Stimulated activated CD8-positive, alpha-beta memory T cell treated with anti-CD3 and anti-CD28 coated beads, Interleukin-12 subunit alpha, Interleukin-12 subunit beta, amount 100 ng/mL, for 24 hours (primary cell): ENCODE measurements around the gene CDCP1.
"Not testable (repeated sequence)": the region's sequence is repeated elsewhere in the genome, so short reads cannot be mapped to it uniquely, and the experiment has no call there.

Source experiments
- DNase-seq: peaks from one replicate; pipeline ENCODE4 v3.0.0-alpha.2; 2020; ENCODE audit errors: extremely low read depth

The CDCP1 gene

GRCh38 chr3:45084820-45085816 is 61.1 kb downstream of the CDCP1 start:
- no peak for DNase-seq

GRCh38 chr3:45084361-45084760 is 61.8 kb downstream of the CDCP1 start:
- DNase-seq: no peak

GRCh38 chr3:45083023-45083422 is 63.2 kb downstream of the CDCP1 start:
- DNase-seq: no peak

- DNase-seq: no peak
Measured at GRCh38 chr3:45082142-45082538, 64.0 kb downstream of the CDCP1 start.

DNA sequence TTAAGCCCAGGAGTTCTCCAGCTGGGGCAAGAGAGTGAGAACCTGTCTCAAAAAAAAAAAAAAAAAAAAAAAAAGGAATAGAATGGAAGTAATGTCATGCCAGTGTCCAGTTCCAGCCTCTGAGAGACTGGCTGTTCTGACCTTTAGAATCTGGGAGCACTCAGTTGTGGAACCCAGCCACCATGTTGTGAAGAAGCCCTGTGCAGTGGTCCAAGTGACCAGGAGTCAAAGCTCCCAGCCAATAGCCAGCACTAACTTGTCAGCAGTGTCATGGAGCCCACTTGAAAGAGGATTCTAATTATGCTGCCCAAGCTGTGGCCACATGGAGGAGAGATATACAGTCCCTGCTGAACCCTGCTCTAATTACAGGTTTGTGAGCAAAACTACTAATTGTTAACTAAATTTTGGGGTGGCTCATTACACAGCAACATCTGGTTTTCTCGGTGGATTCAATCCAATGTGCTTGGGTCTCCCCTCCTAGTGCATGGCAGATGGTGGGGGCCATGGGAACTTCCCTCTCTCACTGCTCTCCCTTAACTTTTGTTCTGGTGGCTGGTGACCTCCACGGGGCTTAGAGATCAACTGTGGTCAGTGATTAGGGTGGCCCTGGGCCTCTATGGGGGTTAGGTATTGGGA is 64.6 kb downstream of the CDCP1 start:
- DNase-seq: no peak

- DNase-seq: no peak
Measured at GRCh38 chr3:45080824-45081223, 65.4 kb downstream of the CDCP1 start.

DNA sequence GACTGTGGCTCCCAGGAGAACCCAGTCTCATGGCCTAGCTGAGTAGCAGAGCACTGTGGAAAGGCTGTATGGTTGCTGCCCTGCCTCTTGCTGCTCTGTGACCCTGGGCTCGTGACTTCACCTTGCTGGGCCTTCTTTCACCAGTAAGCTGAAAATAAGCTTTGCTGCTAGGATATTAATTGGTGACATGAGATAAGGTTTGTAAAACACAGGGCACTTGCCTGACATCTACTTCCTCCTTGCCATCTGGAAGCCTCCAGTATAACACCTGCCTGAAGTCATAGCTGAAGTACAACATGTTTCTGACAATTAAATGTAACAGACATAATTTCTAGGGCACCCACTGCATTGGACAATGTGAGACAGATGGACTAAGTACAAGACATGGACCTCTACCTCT is 66.5 kb downstream of the CDCP1 start:
- DNase-seq: no peak

GRCh38 chr3:45078910-45079522 is 67.2 kb downstream of the CDCP1 start:
- DNase-seq: no peak

DNA sequence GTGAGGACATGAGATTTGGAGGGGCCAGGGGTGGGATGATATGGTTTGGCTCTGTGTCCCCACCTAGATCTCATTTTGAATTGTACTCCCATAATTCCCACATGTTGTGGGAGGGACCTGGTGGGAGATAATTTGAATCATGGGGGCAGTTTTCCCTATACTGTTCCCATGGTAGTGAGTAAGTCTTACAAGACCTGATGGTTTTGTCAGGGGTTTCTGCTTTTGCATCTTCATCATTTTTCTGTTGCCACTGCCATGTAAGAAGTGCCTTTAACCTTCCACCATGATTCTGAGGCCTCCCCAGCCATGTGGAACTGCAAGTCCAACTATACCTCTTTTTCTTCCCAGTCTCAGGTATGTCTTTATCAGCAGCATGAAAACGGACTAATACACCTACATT is 67.9 kb downstream of the CDCP1 start:
- DNase-seq: not testable (repeated sequence)

DNA sequence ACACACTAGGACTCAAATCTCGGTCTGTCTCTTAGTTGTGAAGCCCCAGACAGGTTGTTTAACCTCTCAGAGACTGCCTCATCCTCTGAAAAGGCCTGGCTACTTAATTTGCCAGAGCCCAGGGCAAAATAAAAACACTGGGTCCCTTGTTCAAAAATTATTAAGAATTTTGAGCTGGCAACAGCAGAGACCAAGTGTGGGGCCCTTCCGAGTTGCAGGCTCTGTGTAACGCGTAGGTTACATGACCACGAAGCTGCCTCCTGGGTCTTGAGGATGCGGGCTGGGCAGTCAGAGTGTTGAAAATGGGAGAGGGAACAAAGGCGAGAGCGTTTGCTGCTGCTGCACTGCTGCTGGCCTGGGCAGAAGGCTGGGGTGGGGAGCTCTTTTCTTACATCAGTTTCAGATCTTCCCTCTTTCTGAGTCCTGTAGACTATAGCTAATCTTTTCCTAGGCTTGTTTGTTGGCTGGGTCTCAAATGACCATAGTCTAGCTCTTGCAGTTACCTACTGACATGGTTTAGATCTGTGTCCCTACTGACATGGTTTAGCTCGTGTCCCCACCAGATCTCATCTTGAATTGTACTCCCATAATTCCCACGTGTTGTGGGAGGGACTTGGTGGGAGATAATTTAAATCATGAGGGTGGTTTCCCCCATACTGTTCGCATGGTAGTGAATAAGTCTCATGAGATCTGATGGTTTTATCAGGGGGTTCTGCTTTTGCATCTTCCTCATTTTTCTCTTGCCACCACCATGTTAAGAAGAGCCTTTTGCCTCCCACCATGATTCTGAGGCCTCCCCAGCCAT is 70.2 kb downstream of the CDCP1 start:
- no peak for DNase-seq

DNA sequence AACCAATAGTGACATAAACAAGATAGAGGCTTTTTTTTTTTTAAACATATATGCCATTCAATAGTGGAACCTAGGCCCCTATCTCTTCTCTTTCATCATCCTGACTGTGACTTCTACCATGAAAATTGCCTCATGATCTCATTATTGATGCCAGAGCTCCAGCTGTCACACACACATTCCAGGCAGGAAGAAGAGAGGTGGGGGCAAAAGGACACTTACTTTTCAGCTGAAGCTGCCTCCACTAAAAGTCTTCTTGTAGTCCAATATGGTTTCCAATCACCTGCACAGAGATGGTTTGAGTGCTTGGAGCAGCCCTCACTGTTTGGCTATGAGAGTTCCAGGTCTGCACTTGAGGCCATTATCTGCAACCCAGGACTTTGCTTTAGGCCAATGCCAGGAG is 75.1 kb downstream of the CDCP1 start:
- DNase-seq: no peak

DNA sequence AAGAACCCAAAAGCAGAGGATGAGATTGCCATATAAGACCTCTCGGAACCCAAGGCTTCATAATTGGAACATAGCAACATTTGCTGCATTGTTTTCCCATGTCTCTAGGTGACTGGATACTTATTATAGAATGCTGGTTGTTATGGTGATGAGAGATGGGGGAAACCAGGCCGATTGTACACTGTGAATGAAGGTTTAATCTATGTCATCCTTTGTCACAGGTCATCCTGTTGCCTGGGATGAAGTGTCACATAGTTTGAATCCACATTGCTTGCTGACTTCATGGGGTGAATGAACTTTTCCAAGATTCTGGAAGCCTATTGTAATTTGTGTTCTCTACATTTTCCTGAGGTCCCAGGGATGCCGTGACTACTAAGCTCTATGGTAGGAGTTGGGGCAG is 78.2 kb downstream of the CDCP1 start:
- no peak for DNase-seq

DNA sequence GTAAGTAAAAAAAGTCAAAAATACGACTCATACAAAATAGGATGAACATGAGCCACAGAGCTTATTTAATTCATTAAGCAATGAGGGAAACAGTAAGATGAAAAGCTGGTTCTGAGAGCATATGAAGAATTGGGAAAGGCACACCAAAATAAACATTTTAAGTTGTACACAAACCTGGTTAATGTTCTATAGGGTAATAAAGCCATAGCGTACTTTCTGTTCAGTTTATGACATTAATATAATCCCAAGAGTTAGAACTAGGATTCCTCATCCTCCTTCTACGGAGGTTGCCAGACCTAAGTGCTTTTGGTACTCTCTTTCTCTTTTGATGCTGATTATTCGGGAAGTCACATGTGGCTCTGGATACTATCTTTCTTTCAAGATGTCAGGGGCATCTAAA is 78.7 kb downstream of the CDCP1 start:
- no peak for DNase-seq

- DNase-seq: no peak
Measured at GRCh38 chr3:45066109-45066801, 79.9 kb downstream of the CDCP1 start.

- DNase-seq: no peak
Measured at GRCh38 chr3:45065373-45065720, 80.8 kb downstream of the CDCP1 start.

DNA sequence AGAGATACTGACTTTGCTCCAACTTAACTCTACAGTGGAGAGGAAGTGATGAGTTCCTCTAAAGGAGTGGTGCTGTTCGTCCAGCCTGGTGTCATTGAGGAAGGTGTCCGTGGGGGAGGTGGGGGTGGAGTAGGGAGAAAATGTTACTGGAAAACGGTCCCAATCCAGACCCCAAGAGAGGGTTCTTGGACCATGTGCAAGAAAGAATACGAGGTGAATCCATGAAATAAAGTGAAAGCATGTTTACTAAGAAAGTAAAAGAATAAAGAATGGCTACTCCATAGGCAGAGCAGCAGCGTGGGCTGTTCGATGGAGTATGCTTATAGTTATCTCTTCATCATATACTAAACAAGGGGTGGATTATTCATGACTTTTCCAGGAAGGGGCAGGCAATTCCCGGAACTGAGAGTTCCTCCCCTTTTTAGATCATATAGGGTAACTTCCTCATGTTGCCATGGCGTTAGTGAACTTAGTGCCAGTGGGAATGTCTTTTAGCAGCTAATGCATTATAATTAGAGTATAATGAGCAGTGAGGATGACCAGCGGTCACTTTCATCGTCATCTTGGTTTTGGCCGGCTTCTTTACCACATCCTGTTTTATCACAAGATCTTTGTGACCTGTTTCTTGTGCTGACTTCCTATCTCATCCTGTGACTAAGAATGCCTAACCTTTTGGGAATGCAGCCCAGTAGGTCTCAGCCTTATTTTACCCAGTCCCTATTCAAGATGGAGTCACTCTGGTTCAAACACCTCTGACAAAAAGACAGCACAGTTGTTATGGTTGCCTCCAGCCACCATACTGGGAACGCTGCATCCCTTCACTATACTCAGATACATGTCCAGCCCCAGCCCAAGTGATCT is 81.4 kb downstream of the CDCP1 start:
- peak; percentile 21 for DNase-seq

GRCh38 chr3:45062697-45063070 is 83.5 kb downstream of the CDCP1 start:
- DNase-seq: no peak

DNA sequence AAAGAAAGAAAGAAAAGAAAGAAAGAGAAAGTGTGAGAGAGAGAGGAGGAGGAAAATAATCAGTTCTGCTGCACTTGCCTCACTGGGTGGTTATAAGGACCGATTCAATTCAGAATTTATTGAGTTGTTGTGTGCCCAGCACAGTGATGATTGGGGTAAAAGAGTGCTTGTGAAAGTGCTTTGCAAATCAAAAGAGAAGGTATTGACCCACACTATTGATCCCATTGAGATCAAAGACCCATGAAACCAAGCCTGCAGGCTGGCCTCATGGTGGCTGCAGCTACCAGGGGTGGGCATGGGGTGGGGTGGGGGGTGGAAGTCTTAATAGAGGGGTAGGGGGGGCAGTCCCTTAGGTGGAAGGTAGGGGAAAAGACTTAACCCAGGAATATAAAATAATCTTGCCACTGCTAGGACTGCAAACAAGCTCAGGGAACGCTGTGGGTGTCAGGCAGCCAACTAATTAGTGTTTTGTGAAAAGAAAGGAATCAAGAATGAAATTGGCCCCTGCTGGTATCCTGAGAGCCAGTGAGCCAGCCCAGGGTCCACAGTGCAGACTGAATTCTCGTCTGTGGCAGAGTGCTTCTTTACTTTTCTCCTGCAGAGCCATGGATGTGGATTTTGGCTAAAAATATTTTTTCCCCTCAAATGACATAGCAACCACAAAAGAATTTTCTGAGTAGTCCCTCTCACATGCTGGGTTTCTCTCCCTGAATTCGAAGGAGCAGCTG is 85.8 kb downstream of the CDCP1 start:
- DNase-seq: no peak

DNA sequence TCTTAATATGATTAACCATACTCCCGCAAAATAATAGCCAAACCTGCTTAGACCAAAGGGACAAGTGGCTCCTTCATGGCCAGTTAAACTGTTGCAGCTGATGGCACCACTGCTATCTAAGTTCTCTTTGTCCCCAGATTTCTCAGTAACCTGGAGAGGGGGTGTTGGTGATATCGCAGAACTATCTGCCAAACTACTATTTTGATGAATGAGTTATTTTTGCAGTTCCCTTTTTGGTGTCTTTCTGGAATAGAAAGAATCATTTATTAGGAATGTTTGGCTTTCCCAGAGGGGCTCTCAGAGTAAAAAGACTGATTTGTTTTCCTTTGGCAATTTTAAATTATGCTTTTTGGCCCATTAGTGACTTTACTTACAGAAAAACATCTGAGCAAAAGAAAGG is 87.0 kb downstream of the CDCP1 start:
- no peak for DNase-seq

DNA sequence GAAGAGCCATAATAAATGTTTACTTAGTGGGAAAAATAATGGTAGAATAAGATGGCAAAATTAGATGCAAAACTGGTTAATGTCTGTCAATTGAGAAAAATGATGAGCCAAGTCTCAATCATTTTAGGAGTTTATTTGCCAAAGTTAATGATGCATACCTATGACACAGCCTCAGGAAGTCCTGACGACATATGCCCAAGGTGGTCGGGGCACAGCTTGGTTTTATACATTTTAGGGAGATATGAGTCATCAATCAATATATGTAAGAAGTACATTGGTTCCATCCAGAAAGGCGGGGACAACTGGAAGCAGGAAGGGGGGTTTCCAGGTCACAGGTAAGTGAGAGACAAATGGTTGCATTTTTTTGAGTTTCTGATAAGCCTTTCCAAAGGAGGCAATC is 88.6 kb downstream of the CDCP1 start:
- DNase-seq: no peak
